ENCODE measurements around the gene OR8B3.

Gene OR8B3

GRCh38 chr11:124359566-124359965 lies 39.3 kb downstream of the OR8B3 start:
- DNase-seq (ENCODE audit: low read depth, low spot score): no peak

- DNase-seq (ENCODE audit: low read depth, low spot score): no peak
Measured at GRCh38 chr11:124346311-124346955, 52.4 kb downstream of the OR8B3 start.
